ENCODE measurements around the gene TRAFD1.

TRAFD1 gene

GRCh38 chr12:112179341-112179740 is 54.0 kb downstream of the TRAFD1 start:
- no peak for DNase-seq

GRCh38 chr12:112179916-112180315 is 54.6 kb downstream of the TRAFD1 start:
- no peak for DNase-seq

GRCh38 chr12:112180422-112180821 is 55.1 kb downstream of the TRAFD1 start:
- no peak for DNase-seq

- no peak for DNase-seq
Observed at GRCh38 chr12:112182499-112182898, 57.1 kb downstream of the TRAFD1 start.

GRCh38 chr12:112183141-112184021 is 58.0 kb downstream of the TRAFD1 start:
- DNase-seq: no peak

GRCh38 chr12:112184056-112184887 is 58.9 kb downstream of the TRAFD1 start:
- DNase-seq: no peak

- no peak for DNase-seq
Observed at GRCh38 chr12:112185093-112185923, 59.9 kb downstream of the TRAFD1 start.

- no peak for DNase-seq
Observed at GRCh38 chr12:112188130-112188830, 62.9 kb downstream of the TRAFD1 start.

GRCh38 chr12:112190231-112191025 is 65.1 kb downstream of the TRAFD1 start:
- no peak for DNase-seq

- no peak for DNase-seq
Observed at GRCh38 chr12:112191201-112191600, 65.8 kb downstream of the TRAFD1 start.

GRCh38 chr12:112191840-112192321 is 66.5 kb downstream of the TRAFD1 start:
- no peak for DNase-seq

- DNase-seq: no peak
Observed at GRCh38 chr12:112192475-112192874, 67.1 kb downstream of the TRAFD1 start.

GRCh38 chr12:112194601-112195247 is 69.4 kb downstream of the TRAFD1 start:
- no peak for DNase-seq

GRCh38 chr12:112196196-112196875 is 71.0 kb downstream of the TRAFD1 start:
- DNase-seq: no peak

GRCh38 chr12:112198120-112198733 is 72.9 kb downstream of the TRAFD1 start:
- DNase-seq: peak in 1 of 2 donors; percentile 30

GRCh38 chr12:112199136-112199535 is 73.8 kb downstream of the TRAFD1 start:
- DNase-seq: no peak

Data from bone marrow (tissue), 2 donors.